Keratinocyte (primary cell): Measurements from ENCODE around the gene CBY2. TPM values are rescaled to one million over a fixed set of nuclear protein-coding genes. Genes with fewer than 3 reads are reported as not detected.

Source experiments
- DNase-seq: peaks from one replicate; pipeline ENCODE4 v3.0.0-alpha.2; 2011; ENCODE audit warnings: low read depth, missing footprints, low spot score
- FAIRE-seq: peaks from 2 replicates; lab custom pipeline; 2011; peaks lifted over from hg19 to GRCh38; lab: Jason Lieb, UNC
- H2AFZ ChIP-seq: 2 replicates; pipeline ENCODE4 v1.6.0; 2012; ENCODE audit warnings: low read length, control low read depth, inconsistent platforms; ENCODE audit not compliant: control insufficient read depth
- H3K27ac ChIP-seq: 2 replicates; pipeline ENCODE4 v1.5.1; 2011; ENCODE audit warnings: low read length; ENCODE audit not compliant: control insufficient read depth, insufficient read depth
- H3K27me3 ChIP-seq: 3 replicates; pipeline ENCODE4 v1.6.0; 2011; ENCODE audit warnings: low read length; ENCODE audit not compliant: control insufficient read depth, insufficient read depth; ENCODE audit errors: extremely low read depth
- H3K36me3 ChIP-seq, 2 experiments: 2 replicates in 1 of 2; 3 replicates in 1 of 2; pipeline ENCODE4 v1.5.1; 2011; ENCODE audit warnings: low read length in 2 of 2, mild to moderate bottlenecking in 1 of 2; ENCODE audit not compliant: control insufficient read depth in 2 of 2, insufficient read depth in 2 of 2; ENCODE audit errors: extremely low read depth in 1 of 2
- H3K4me1 ChIP-seq: 3 replicates; pipeline ENCODE4 v1.5.1; 2011; ENCODE audit warnings: low read length; ENCODE audit not compliant: control insufficient read depth, insufficient read depth; ENCODE audit errors: extremely low read depth
- H3K4me2 ChIP-seq: 3 replicates; pipeline ENCODE4 v1.6.0; 2011; ENCODE audit warnings: low read depth, low read length; ENCODE audit not compliant: control insufficient read depth, insufficient read depth; ENCODE audit errors: extremely low read depth
- H3K4me3 ChIP-seq, 3 experiments: fragments of 200-600 bp in 1 of 3; sonication (generic) in 1 of 3; 2 replicates in 2 of 3; 3 replicates in 1 of 3; pipeline ENCODE4 v1.5.1; 2011 to 2016; ENCODE audit warnings: low read length in 3 of 3, mild to moderate bottlenecking in 3 of 3, control low read depth in 2 of 3, inconsistent platforms in 1 of 3, low read depth in 1 of 3, mixed read lengths in 1 of 3, mixed run types in 1 of 3, moderate library complexity in 1 of 3; ENCODE audit not compliant: control insufficient read depth in 2 of 3, insufficient read depth in 2 of 3; ENCODE audit errors: extremely low read depth in 1 of 3
- H3K79me2 ChIP-seq: 2 replicates; pipeline ENCODE4 v1.6.0; 2012; ENCODE audit warnings: low read length; ENCODE audit not compliant: control insufficient read depth, insufficient read depth
- H3K9ac ChIP-seq: 3 replicates; pipeline ENCODE4 v1.6.0; 2011; ENCODE audit warnings: low read length; ENCODE audit not compliant: control insufficient read depth, insufficient read depth; ENCODE audit errors: extremely low read depth
- H3K9me1 ChIP-seq: 3 replicates; pipeline ENCODE4 v1.6.0; 2011; ENCODE audit warnings: low read length; ENCODE audit not compliant: control insufficient read depth, insufficient read depth; ENCODE audit errors: extremely low read depth
- H3K9me3 ChIP-seq: 2 replicates; pipeline ENCODE4 v1.5.1; 2012; ENCODE audit warnings: low read depth, low read length; ENCODE audit not compliant: control insufficient read depth
- H4K20me1 ChIP-seq: 3 replicates; pipeline ENCODE4 v1.6.0; 2011; ENCODE audit warnings: low read length; ENCODE audit not compliant: control insufficient read depth, insufficient read depth; ENCODE audit errors: extremely low read depth
- EZH2 ChIP-seq: IDR thresholded peaks from one replicate; pipeline ENCODE4 v1.6.1; 2012; ENCODE audit warnings: inconsistent platforms, mild to moderate bottlenecking, low read length, moderate library complexity
- dilution Hi-C: fragments of 300-500 bp; cut with MboI; formaldehyde crosslinking; loops from one replicate; pipeline ENCODE4 v1.7.0; 2020; ENCODE audit warnings: low sequenced_read_pairs; ENCODE audit not compliant: extremely low pct_ligation_motif_present
- polyA plus RNA-seq, 5 experiments: library from polyadenylated mRNA; depleted of rRNA in 3 of 5; stranded (reverse) in 3 of 5; stranded (forward) in 1 of 5; unstranded in 1 of 5; fragments of >200 nt; gene quantifications; 1 replicate in 1 of 5; 2 replicates in 3 of 5; 3 replicates in 1 of 5; pipeline versions ENCODE4 v1.2.1 to v1.2.3, GENCODE V29; 2011 to 2012; ENCODE audit warnings: missing spikeins in 2 of 5, low read depth in 1 of 5, low replicate concordance in 1 of 5
- TF ChIP-seq, protein P1 (sequence below), 3 experiments: IDR thresholded peaks in 1 of 3; conservative IDR thresholded peaks in 1 of 3; optimal IDR thresholded peaks in 1 of 3; 2 replicates in 2 of 3; 3 replicates in 1 of 3; pipeline versions ENCODE3 to v1.5.1; 2011; ENCODE audit warnings: low read length in 3 of 3, mild to moderate bottlenecking in 3 of 3, moderate library complexity in 2 of 3, control low read depth in 1 of 3, inconsistent platforms in 1 of 3; ENCODE audit not compliant: insufficient read depth in 2 of 3; ENCODE audit errors: extremely low read depth in 1 of 3

CBY2 gene
- polyA plus RNA-seq, 1 donor (not counting 4 experiments of a cell fraction or from before 2014, with no cell fraction given) = not detected

DNA sequence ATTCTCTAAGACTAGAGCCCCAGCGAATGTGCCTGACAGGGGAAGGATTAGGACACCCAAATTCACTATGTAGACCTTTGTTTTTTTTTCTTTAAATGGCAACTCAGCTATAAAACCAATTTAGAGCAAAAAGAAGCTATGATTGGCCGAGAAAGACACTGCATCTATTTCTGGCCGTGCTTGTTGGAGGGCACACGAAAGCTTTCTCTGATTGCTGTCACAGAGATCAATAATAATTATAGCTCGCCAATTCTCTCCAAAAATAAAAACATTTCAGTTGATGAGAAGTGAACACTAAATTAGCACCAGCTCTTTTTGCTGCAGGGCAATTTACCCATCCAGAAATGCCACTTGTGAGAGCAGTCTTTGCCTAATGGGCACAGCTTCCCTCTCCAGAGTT, 31.2 kb downstream of the CBY2 start:
- no peak overlapping the region for H3K27ac ChIP-seq
- TF ChIP-seq EZH2 = no peak
- TF ChIP-seq, protein P1, sequence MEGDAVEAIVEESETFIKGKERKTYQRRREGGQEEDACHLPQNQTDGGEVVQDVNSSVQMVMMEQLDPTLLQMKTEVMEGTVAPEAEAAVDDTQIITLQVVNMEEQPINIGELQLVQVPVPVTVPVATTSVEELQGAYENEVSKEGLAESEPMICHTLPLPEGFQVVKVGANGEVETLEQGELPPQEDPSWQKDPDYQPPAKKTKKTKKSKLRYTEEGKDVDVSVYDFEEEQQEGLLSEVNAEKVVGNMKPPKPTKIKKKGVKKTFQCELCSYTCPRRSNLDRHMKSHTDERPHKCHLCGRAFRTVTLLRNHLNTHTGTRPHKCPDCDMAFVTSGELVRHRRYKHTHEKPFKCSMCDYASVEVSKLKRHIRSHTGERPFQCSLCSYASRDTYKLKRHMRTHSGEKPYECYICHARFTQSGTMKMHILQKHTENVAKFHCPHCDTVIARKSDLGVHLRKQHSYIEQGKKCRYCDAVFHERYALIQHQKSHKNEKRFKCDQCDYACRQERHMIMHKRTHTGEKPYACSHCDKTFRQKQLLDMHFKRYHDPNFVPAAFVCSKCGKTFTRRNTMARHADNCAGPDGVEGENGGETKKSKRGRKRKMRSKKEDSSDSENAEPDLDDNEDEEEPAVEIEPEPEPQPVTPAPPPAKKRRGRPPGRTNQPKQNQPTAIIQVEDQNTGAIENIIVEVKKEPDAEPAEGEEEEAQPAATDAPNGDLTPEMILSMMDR (optimal IDR thresholded peaks at IDR 0.05 in 1 of 3, IDR thresholded peaks at IDR 0.05 in 1 of 3, conservative IDR thresholded peaks at IDR 0.05 in 1 of 3; ENCODE audit: extremely low read depth in 1 of 3, insufficient read depth in 2 of 3, low read length in 3 of 3) = no peak
- H3K9me1 ChIP-seq = no peaks in the 10 kb centered on the region
- H3K4me1 ChIP-seq = no peaks in the 10 kb centered on the region
- no peak overlapping the region for H3K9ac ChIP-seq
- H3K4me2 ChIP-seq = no peak overlapping the region
- H3K9me3 ChIP-seq = no peaks in the 10 kb centered on the region
- dilution Hi-C loops = no loop called here
- no peak overlapping the region for H2AFZ ChIP-seq
- H3K27me3 ChIP-seq = no peaks in the 10 kb centered on the region
- no peaks in the 10 kb centered on the region for H3K36me3 ChIP-seq
- no peak for FAIRE-seq
- no peak overlapping the region for H3K4me3 ChIP-seq
- DNase-seq = no peak
- H3K79me2 ChIP-seq = no peaks in the 10 kb centered on the region
- peaks cover 2% of the 10 kb centered on the region for H4K20me1 ChIP-seq

DNA sequence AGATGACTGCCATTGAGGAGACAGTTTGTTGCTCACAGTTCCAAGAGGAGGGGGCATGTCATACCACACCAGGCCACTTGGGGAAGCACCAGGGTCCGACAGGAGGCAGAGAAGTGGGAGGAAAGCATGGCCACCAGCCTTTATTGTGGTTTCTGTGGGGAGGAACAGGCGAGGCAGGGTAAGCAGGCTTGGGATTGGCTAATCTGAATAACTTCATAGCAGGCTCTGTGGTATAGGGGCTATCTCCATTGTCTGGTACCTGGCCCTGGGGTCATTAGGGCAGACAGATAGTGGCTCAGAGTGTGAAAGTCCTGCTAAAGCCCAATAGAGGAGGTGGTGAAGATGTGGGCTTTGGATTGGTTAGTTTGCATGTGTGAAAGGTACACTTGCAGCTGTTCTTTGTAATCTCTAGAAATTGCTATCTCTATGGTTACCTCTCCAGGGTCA, 35.5 kb downstream of the CBY2 start:
- no peaks in the 10 kb centered on the region for H3K27me3 ChIP-seq
- FAIRE-seq (no peak), DNase-seq (no peak)
- dilution Hi-C loops = no loop called here
- H4K20me1 ChIP-seq = peaks cover 2% of the 10 kb centered on the region
- no peaks in the 10 kb centered on the region for H3K79me2 ChIP-seq
- H2AFZ ChIP-seq = no peak overlapping the region
- no peak overlapping the region for H3K4me2 ChIP-seq
- no peaks in the 10 kb centered on the region for H3K9me3 ChIP-seq
- no peak for TF ChIP-seq EZH2
- TF ChIP-seq, protein P1 (optimal IDR thresholded peaks at IDR 0.05 in 1 of 3, IDR thresholded peaks at IDR 0.05 in 1 of 3, conservative IDR thresholded peaks at IDR 0.05 in 1 of 3; ENCODE audit: extremely low read depth in 1 of 3, insufficient read depth in 2 of 3, low read length in 3 of 3) = peak in 2 of 3 experiments; percentile 16 to 22
- H3K27ac ChIP-seq = no peak overlapping the region
- H3K36me3 ChIP-seq = no peaks in the 10 kb centered on the region
- H3K4me1 ChIP-seq = no peaks in the 10 kb centered on the region
- H3K4me3 ChIP-seq = no peak overlapping the region
- no peak overlapping the region for H3K9ac ChIP-seq
- H3K9me1 ChIP-seq = no peaks in the 10 kb centered on the region
